HG03039 (cell line): ENCODE results near the gene SLC8A2.

Experiments used
- ATAC-seq: cut with Tn5 transposase; IDR thresholded peaks from one replicate; pipeline ENCODE4 v1.9.1; 2021; ENCODE audit warnings: mild to moderate bottlenecking, moderate library complexity; ENCODE audit not compliant: unreplicated experiment

SLC8A2 gene

GRCh38 chr19:47464675-47465419 is 6.8 kb downstream of the SLC8A2 start:
- no peak for ATAC-seq

- no peak for ATAC-seq
Observed at GRCh38 chr19:47461876-47462275, 9.8 kb downstream of the SLC8A2 start.

GRCh38 chr19:47459477-47459876 is 12.2 kb downstream of the SLC8A2 start:
- ATAC-seq: no peak

- no peak for ATAC-seq
Observed at GRCh38 chr19:47458672-47459071, 13.0 kb downstream of the SLC8A2 start.

GRCh38 chr19:47456721-47457474 is 14.8 kb downstream of the SLC8A2 start:
- no peak for ATAC-seq

GRCh38 chr19:47450478-47450877 is 21.2 kb downstream of the SLC8A2 start:
- no peak for ATAC-seq

GRCh38 chr19:47448360-47448727 is 23.3 kb downstream of the SLC8A2 start:
- no peak for ATAC-seq

GRCh38 chr19:47447470-47448359 is 24.0 kb downstream of the SLC8A2 start:
- ATAC-seq: no peak

GRCh38 chr19:47446534-47447469 is 24.9 kb downstream of the SLC8A2 start:
- ATAC-seq: no peak

- ATAC-seq: no peak
Observed at GRCh38 chr19:47445937-47446402, 25.7 kb downstream of the SLC8A2 start.

- ATAC-seq: no peak
Observed at GRCh38 chr19:47445527-47445926, 26.2 kb downstream of the SLC8A2 start.

GRCh38 chr19:47444388-47444821 is 27.3 kb downstream of the SLC8A2 start:
- ATAC-seq: no peak

GRCh38 chr19:47443331-47443730 is 28.4 kb downstream of the SLC8A2 start:
- ATAC-seq: no peak

- ATAC-seq: no peak
Observed at GRCh38 chr19:47438793-47439220, 32.9 kb downstream of the SLC8A2 start.

- ATAC-seq: no peak
Observed at GRCh38 chr19:47437500-47437899, 34.2 kb downstream of the SLC8A2 start.

- ATAC-seq: no peak
Observed at GRCh38 chr19:47436712-47437401, 34.8 kb downstream of the SLC8A2 start.

- no peak for ATAC-seq
Observed at GRCh38 chr19:47435883-47436417, 35.7 kb downstream of the SLC8A2 start.

GRCh38 chr19:47435196-47435595 is 36.5 kb downstream of the SLC8A2 start:
- ATAC-seq: no peak

- ATAC-seq: no peak
Observed at GRCh38 chr19:47434088-47434487, 37.6 kb downstream of the SLC8A2 start.
